Prostate gland (tissue), 2 donors: Measurements from ENCODE around the gene TSSK3. TPM values are rescaled to one million over a fixed set of nuclear protein-coding genes. Genes with fewer than 3 reads are reported as not detected.

ENCODE experiments used
- DNase-seq: peaks from one replicate; pipeline ENCODE4 v3.0.0-alpha.2; 2019; ENCODE audit warnings: low spot score
- H3K27ac ChIP-seq, 2 donors: fragments of 200-600 bp; sonication (generic); 2 replicates each; pipeline ENCODE4 v1.5.1; 2017 to 2019
- H3K27me3 ChIP-seq: fragments of 200-600 bp; sonication (generic); replicated peaks from 2 replicates; pipeline ENCODE4 v1.5.1; 2019; ENCODE audit not compliant: insufficient read depth
- H3K36me3 ChIP-seq, 2 donors: fragments of 200-600 bp; sonication (generic); 1 replicate in 1 of 2; 2 replicates in 1 of 2; pipeline versions ENCODE4 v1.5.1 to v1.8.1; 2017 to 2019
- H3K4me1 ChIP-seq: fragments of 200-600 bp; sonication (generic); replicated peaks from 2 replicates; pipeline ENCODE4 v1.5.1; 2019
- H3K4me3 ChIP-seq, 2 donors: fragments of 200-600 bp; sonication (generic); 2 replicates each; pipeline ENCODE4 v1.5.1; 2017 to 2019
- H3K9me3 ChIP-seq: fragments of 200-600 bp; sonication (generic); 2 replicates; pipeline ENCODE4 v1.5.1; 2017
- CTCF ChIP-seq, 4 experiments: fragments of 200-600 bp in 2 of 4; fragments of 450-650 bp in 2 of 4; sonication (generic) in 2 of 4; IDR thresholded peaks; 1 replicate in 3 of 4; 2 replicates in 1 of 4; pipeline ENCODE4 v1.5.1; 2016 to 2019; ENCODE audit warnings: antibody characterized with exemption in 4 of 4, mild to moderate bottlenecking in 2 of 4, moderate library complexity in 2 of 4
- POLR2A ChIP-seq: fragments of 450-650 bp; IDR thresholded peaks from one replicate; pipeline ENCODE4 v1.6.1; 2016; ENCODE audit warnings: antibody characterized with exemption, mild to moderate bottlenecking
- POLR2AphosphoS5 ChIP-seq: sonication (generic); formaldehyde crosslinking; IDR thresholded peaks from one replicate; pipeline ENCODE4 v1.6.1; 2017; ENCODE audit warnings: antibody characterized with exemption
- WGBS: methylation state at CpG from one replicate; pipeline ENCODE4 v1.1.5; 2018; 5-methylcytosine and 5-hydroxymethylcytosine counted together
- intact Hi-C: fragments of 100-400 bp; cut with DNase I; formaldehyde crosslinking; loops from one replicate; pipeline ENCODE4 v1.14.2; 2022
- total RNA-seq, 2 donors: library from RNA; depleted of rRNA; stranded (reverse); fragments of >200 nt; gene quantifications; one replicate each; pipeline ENCODE4 v1.1.0, GENCODE V29; 2016

TSSK3 gene
- total RNA-seq, 2 donors from 2014 or later = 7.0 TPM; not detected in 1

- Histone ChIP-seq H3K4me3 (no peak overlapping the region), H3K9me3 (no peaks in the 10 kb centered on the region), H3K27me3 (no peaks in the 10 kb centered on the region), H3K36me3 (no peaks in the 10 kb centered on the region), H3K4me1 (no peaks in the 10 kb centered on the region), H3K27ac (no peak overlapping the region)
- intact Hi-C loops = no loop called here
- WGBS = 62% methylated on average over 16 of the region's 16 CpGs
- no peak for TF ChIP-seq CTCF (IDR thresholded peaks at IDR 0.05)
- no peak for TF ChIP-seq POLR2A
- no peak for TF ChIP-seq POLR2AphosphoS5
- DNase-seq = no peak
Observed at GRCh38 chr1:32337855-32338636, 24.3 kb upstream of the TSSK3 start.

DNA sequence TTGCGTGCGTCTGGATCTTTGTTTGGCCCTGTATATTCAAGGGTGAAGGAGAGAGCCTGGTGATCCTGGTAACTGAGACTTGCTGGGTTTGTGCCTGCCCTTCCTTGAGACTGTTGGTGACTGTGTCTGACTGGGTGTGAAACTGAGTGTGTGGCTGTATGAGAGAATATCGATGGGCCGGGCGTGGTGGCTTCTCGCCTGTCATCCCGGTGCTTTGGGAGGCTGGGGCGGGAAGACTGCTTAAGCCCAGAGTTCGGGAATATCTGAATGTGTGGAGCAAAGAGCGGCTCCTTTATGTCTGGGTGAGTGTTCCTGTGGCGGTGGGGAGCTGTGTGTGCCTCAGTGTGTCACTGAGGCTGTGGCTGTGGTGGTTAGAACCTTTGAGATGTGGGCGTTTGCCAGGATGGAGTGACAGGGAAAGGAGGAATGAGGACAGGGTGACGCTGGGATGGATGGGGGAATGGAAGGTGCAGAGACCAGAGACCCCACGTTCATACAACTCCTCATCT is 23.6 kb upstream of the TSSK3 start:
- Histone ChIP-seq H3K4me3 (no peak overlapping the region), H3K27ac (no peak overlapping the region), H3K27me3 (no peaks in the 10 kb centered on the region), H3K4me1 (no peaks in the 10 kb centered on the region), H3K36me3 (no peaks in the 10 kb centered on the region), H3K9me3 (no peaks in the 10 kb centered on the region)
- no peak for DNase-seq
- no peak for TF ChIP-seq POLR2A
- no peak for TF ChIP-seq POLR2AphosphoS5
- no peak for TF ChIP-seq CTCF (IDR thresholded peaks at IDR 0.05)
- intact Hi-C loops = no loop called here
- WGBS = 73% methylated on average over 14 of the region's 14 CpGs

- Histone ChIP-seq H3K27ac (no peak overlapping the region), H3K36me3 (no peaks in the 10 kb centered on the region), H3K27me3 (no peaks in the 10 kb centered on the region), H3K4me1 (no peaks in the 10 kb centered on the region), H3K9me3 (no peaks in the 10 kb centered on the region), H3K4me3 (no peak overlapping the region)
- WGBS = 82% methylated on average over 5 of the region's 5 CpGs
- intact Hi-C loops = no loop called here
- no peak for DNase-seq
- TF ChIP-seq POLR2AphosphoS5 = no peak
- no peak for TF ChIP-seq CTCF (IDR thresholded peaks at IDR 0.05)
- TF ChIP-seq POLR2A = no peak
Observed at GRCh38 chr1:32339363-32339978, 22.9 kb upstream of the TSSK3 start.

GRCh38 chr1:32341186-32341757 is 21.1 kb upstream of the TSSK3 start:
- Histone ChIP-seq H3K9me3 (no peaks in the 10 kb centered on the region), H3K27ac (no peak overlapping the region), H3K36me3 (no peaks in the 10 kb centered on the region), H3K4me3 (no peak overlapping the region), H3K27me3 (no peaks in the 10 kb centered on the region), H3K4me1 (no peaks in the 10 kb centered on the region)
- TF ChIP-seq POLR2AphosphoS5 (no peak), CTCF (IDR thresholded peaks at IDR 0.05) (no peak), POLR2A (no peak)
- no peak for DNase-seq
- intact Hi-C loops = no loop called here
- WGBS = 87% methylated on average over 11 of the region's 11 CpGs
